D721Med (cell line): ENCODE measurements around the gene SERGEF.

Experiments used
- DNase-seq: peaks from one replicate; pipeline ENCODE4 v3.0.0; 2011; ENCODE audit warnings: low spot score; ENCODE audit not compliant: insufficient read length
- FAIRE-seq: peaks from 2 replicates; lab custom pipeline; 2011; peaks lifted over from hg19 to GRCh38; lab: Jason Lieb, UNC
- CTCF ChIP-seq: IDR thresholded peaks from 2 replicates; pipeline ENCODE4 v1.5.1; 2012; ENCODE audit warnings: mild to moderate bottlenecking, control low read depth; ENCODE audit not compliant: insufficient read depth; ENCODE audit errors: missing control alignments

Gene SERGEF

GRCh38 chr11:17778956-17779860 is 233.6 kb downstream of the SERGEF start:
- FAIRE-seq (no peak), DNase-seq (no peak)
- TF ChIP-seq CTCF, result no peak

- TF ChIP-seq CTCF, result no peak
- no peak for FAIRE-seq
These were observed 234.5 kb downstream of the SERGEF start for GRCh38 chr11:17778352-17778751.

GRCh38 chr11:17777738-17778091 is 235.1 kb downstream of the SERGEF start:
- no peak for DNase-seq
- no peak for FAIRE-seq
- TF ChIP-seq CTCF, result no peak

More at GRCh38 chr11:17778352-17778751, 234.5 kb downstream of the SERGEF start:
- no peak for DNase-seq

GRCh38 chr11:17777086-17777737 is 235.6 kb downstream of the SERGEF start:
- DNase-seq (no peak), FAIRE-seq (no peak)
- no peak for TF ChIP-seq CTCF

GRCh38 chr11:17776212-17776875 is 236.5 kb downstream of the SERGEF start:
- TF ChIP-seq CTCF, result no peak
- FAIRE-seq (no peak), DNase-seq (no peak)

- TF ChIP-seq CTCF, result no peak
- DNase-seq, result no peak
- no peak for FAIRE-seq
These were observed 237.2 kb downstream of the SERGEF start for GRCh38 chr11:17775507-17776211.
